HCT116 (cell line): ENCODE results near the gene CHCHD4.

Experiments
- CTCF ChIP-seq, 3 experiments: fragments of 200-600 bp in 1 of 3; sonication (generic) in 1 of 3; IDR thresholded peaks in 2 of 3; conservative IDR thresholded peaks in 1 of 3; 2 replicates each; pipeline ENCODE4 v1.5.1; 2012 to 2017; ENCODE audit warnings: low read depth in 2 of 3, low read length in 2 of 3, antibody characterized with exemption in 1 of 3, borderline replicate concordance in 1 of 3, control low read depth in 1 of 3, mild to moderate bottlenecking in 1 of 3, mixed read lengths in 1 of 3, mixed run types in 1 of 3, moderate library complexity in 1 of 3; ENCODE audit not compliant: insufficient read depth in 1 of 3
- EZH2 ChIP-seq: fragments of 200-600 bp; sonication (generic); IDR thresholded peaks from 2 replicates; pipeline ENCODE4 v1.6.1; 2017; ENCODE audit warnings: antibody characterized with exemption, mixed run types
- POLR2A ChIP-seq: IDR thresholded peaks from 2 replicates; pipeline ENCODE4 v1.7.0; 2011; ENCODE audit warnings: borderline replicate concordance; ENCODE audit not compliant: insufficient read depth, insufficient read length; ENCODE audit errors: extremely low read depth
- POLR2AphosphoS5 ChIP-seq: IDR thresholded peaks from 2 replicates; pipeline ENCODE4 v1.6.1; 2011; ENCODE audit warnings: mild to moderate bottlenecking, low read depth, low read length, moderate library complexity
- REST ChIP-seq: IDR thresholded peaks from 2 replicates; pipeline ENCODE4 v1.6.1; 2012; ENCODE audit warnings: low read depth
- SIN3A ChIP-seq: IDR thresholded peaks from 2 replicates; pipeline ENCODE4 v1.6.1; 2012; ENCODE audit warnings: low read depth

- TF ChIP-seq CTCF (IDR thresholded peaks at IDR 0.05 in 2 of 3, conservative IDR thresholded peaks at IDR 0.05 in 1 of 3; ENCODE audit: borderline replicate concordance in 1 of 3, insufficient read depth in 1 of 3, low read depth in 2 of 3, low read length in 2 of 3) (peak in 1 of 3 experiments; percentile 8; a peak in 1 of 6 replicates), REST (no peak), POLR2AphosphoS5 (no peak), POLR2A (no peak), EZH2 (no peak), SIN3A (no peak)
These were observed 21.2 kb upstream of the CHCHD4 start for GRCh38 chr3:14145670-14146380.
